Smooth muscle cell (in vitro differentiated cells): ENCODE measurements around the gene ERAL1. TPM values are rescaled to one million over a fixed set of nuclear protein-coding genes. Genes with fewer than 3 reads are reported as not detected.

Source experiments
- DNase-seq: peaks from one replicate; lab custom pipeline; 2025; ENCODE audit not compliant: unreplicated experiment; lab: John Stamatoyannopoulos, UW
- H2AFZ ChIP-seq: fragments of 200-600 bp; sonication (generic); 2 replicates; pipeline ENCODE4 v1.6.0; 2016; ENCODE audit warnings: antibody characterized with exemption, low read depth, mild to moderate bottlenecking
- H3F3A ChIP-seq: fragments of 200-600 bp; sonication (generic); 2 replicates; pipeline ENCODE4 v1.6.0; 2017; ENCODE audit warnings: antibody characterized with exemption, low read depth
- H3K27ac ChIP-seq: fragments of 200-600 bp; sonication (generic); 2 replicates; pipeline ENCODE4 v1.5.1; 2016; ENCODE audit warnings: low read depth, mild to moderate bottlenecking
- H3K27me3 ChIP-seq: fragments of 200-600 bp; sonication (generic); 2 replicates; pipeline ENCODE4 v1.6.1; 2016; ENCODE audit warnings: low read depth, mild to moderate bottlenecking
- H3K36me3 ChIP-seq: fragments of 200-600 bp; sonication (generic); 2 replicates; pipeline ENCODE4 v1.5.1; 2016; ENCODE audit warnings: low read depth
- H3K4me1 ChIP-seq: fragments of 200-600 bp; sonication (generic); 2 replicates; pipeline ENCODE4 v1.5.1; 2016; ENCODE audit warnings: low read depth
- H3K4me2 ChIP-seq: fragments of 200-600 bp; sonication (generic); 2 replicates; pipeline ENCODE4 v1.6.0; 2016; ENCODE audit warnings: mild to moderate bottlenecking
- H3K4me3 ChIP-seq: fragments of 200-600 bp; sonication (generic); 2 replicates; pipeline ENCODE4 v1.5.1; 2016; ENCODE audit warnings: mild to moderate bottlenecking
- H3K79me2 ChIP-seq: fragments of 200-600 bp; sonication (generic); 2 replicates; pipeline ENCODE4 v1.6.0; 2016; ENCODE audit warnings: low read depth, mild to moderate bottlenecking
- H3K9ac ChIP-seq: fragments of 200-600 bp; sonication (generic); 2 replicates; pipeline ENCODE4 v1.6.0; 2016; ENCODE audit warnings: low read depth
- H3K9me3 ChIP-seq: fragments of 200-600 bp; sonication (generic); replicated peaks from 2 replicates; pipeline ENCODE4 v1.5.1; 2016; ENCODE audit warnings: low read depth
- H4K20me1 ChIP-seq: fragments of 200-600 bp; sonication (generic); 2 replicates; pipeline ENCODE4 v1.6.0; 2016; ENCODE audit warnings: low read depth
- WGBS: methylation state at CpG from one replicate; pipeline ENCODE4 v1.1.7; 2016; ENCODE audit warnings: low lambda C conversion rate; 5-methylcytosine and 5-hydroxymethylcytosine counted together
- polyA plus RNA-seq: library from polyadenylated mRNA; unstranded; fragments of >200 nt; fragmentation: Nextera tagmentation; extraction: Ambion mirVana; gene quantifications from 2 replicates; pipeline ENCODE4 v1.2.1, GENCODE V29; 2016
- total RNA-seq: library from RNA; depleted of rRNA; stranded (reverse); fragments of >200 nt; gene quantifications from 2 replicates; pipeline ENCODE4 v1.2.3, GENCODE V29; 2014
- TF ChIP-seq, protein P1 (sequence below): fragments of 200-600 bp; sonication (generic); IDR thresholded peaks from 2 replicates; pipeline ENCODE4 v1.5.1; 2017; ENCODE audit warnings: borderline replicate concordance, mild to moderate bottlenecking, antibody characterized with exemption; ENCODE audit not compliant: insufficient read depth, poor library complexity, severe bottlenecking

Gene ERAL1
- total and polyA plus RNA-seq, 2 experiments from 2014 or later: 30.0 to 59.3 TPM

- Histone ChIP-seq H3K36me3 (no peaks in the 10 kb centered on the region), H3K79me2 (no peaks in the 10 kb centered on the region), H3K9me3 (no peaks in the 10 kb centered on the region), H3K4me3 (no peak overlapping the region), H3K4me2 (no peak overlapping the region), H2AFZ (no peak overlapping the region), H3K4me1 (no peaks in the 10 kb centered on the region), H3F3A (no peaks in the 10 kb centered on the region), H3K9ac (no peak overlapping the region), H4K20me1 (no peaks in the 10 kb centered on the region), H3K27me3 (no peaks in the 10 kb centered on the region), H3K27ac (no peak overlapping the region)
- DNase-seq: no peak
- WGBS: 90% methylated on average over 2 of the region's 2 CpGs
- TF ChIP-seq, protein P1, sequence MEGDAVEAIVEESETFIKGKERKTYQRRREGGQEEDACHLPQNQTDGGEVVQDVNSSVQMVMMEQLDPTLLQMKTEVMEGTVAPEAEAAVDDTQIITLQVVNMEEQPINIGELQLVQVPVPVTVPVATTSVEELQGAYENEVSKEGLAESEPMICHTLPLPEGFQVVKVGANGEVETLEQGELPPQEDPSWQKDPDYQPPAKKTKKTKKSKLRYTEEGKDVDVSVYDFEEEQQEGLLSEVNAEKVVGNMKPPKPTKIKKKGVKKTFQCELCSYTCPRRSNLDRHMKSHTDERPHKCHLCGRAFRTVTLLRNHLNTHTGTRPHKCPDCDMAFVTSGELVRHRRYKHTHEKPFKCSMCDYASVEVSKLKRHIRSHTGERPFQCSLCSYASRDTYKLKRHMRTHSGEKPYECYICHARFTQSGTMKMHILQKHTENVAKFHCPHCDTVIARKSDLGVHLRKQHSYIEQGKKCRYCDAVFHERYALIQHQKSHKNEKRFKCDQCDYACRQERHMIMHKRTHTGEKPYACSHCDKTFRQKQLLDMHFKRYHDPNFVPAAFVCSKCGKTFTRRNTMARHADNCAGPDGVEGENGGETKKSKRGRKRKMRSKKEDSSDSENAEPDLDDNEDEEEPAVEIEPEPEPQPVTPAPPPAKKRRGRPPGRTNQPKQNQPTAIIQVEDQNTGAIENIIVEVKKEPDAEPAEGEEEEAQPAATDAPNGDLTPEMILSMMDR: no peak
Measured at GRCh38 chr17:28878158-28878910, 23.5 kb downstream of the ERAL1 start.

- no peaks in the 10 kb centered on the region for H3K4me1 ChIP-seq
Measured at GRCh38 chr17:28878981-28879380, 24.2 kb downstream of the ERAL1 start.

GRCh38 chr17:28879886-28880571, 25.2 kb downstream of the ERAL1 start:
- H3K36me3 ChIP-seq: no peaks in the 10 kb centered on the region
- 84% methylated on average over 9 of the region's 9 CpGs for WGBS
- H3K9ac ChIP-seq: no peak overlapping the region

More at GRCh38 chr17:28878981-28879380, 24.2 kb downstream of the ERAL1 start:
- Histone ChIP-seq H4K20me1 (no peaks in the 10 kb centered on the region), H3K4me3 (no peak overlapping the region), H3K79me2 (no peaks in the 10 kb centered on the region), H3K27ac (no peak overlapping the region), H3K27me3 (no peaks in the 10 kb centered on the region), H2AFZ (no peak overlapping the region), H3K9ac (no peak overlapping the region), H3F3A (no peaks in the 10 kb centered on the region), H3K9me3 (no peaks in the 10 kb centered on the region), H3K36me3 (no peaks in the 10 kb centered on the region), H3K4me2 (no peak overlapping the region)
- DNase-seq: no peak
- 80% methylated on average over 4 of the region's 4 CpGs for WGBS
- TF ChIP-seq, protein P1: peak; percentile 21

More at GRCh38 chr17:28879886-28880571, 25.2 kb downstream of the ERAL1 start:
- H3K79me2 ChIP-seq: no peaks in the 10 kb centered on the region
- no peak overlapping the region for H3K27ac ChIP-seq
- no peak overlapping the region for H2AFZ ChIP-seq
- H3F3A ChIP-seq: no peaks in the 10 kb centered on the region
- TF ChIP-seq, protein P1: no peak
- H3K4me2 ChIP-seq: no peak overlapping the region
- no peaks in the 10 kb centered on the region for H3K9me3 ChIP-seq
- H3K4me3 ChIP-seq: no peak overlapping the region
- no peaks in the 10 kb centered on the region for H3K27me3 ChIP-seq
- no peaks in the 10 kb centered on the region for H4K20me1 ChIP-seq
- no peaks in the 10 kb centered on the region for H3K4me1 ChIP-seq
- DNase-seq: no peak
